Hepatocyte (in vitro differentiated cells): ENCODE measurements around the gene ADAP1.

Experiments used
- CTCF ChIP-seq: fragments of 200-600 bp; sonication (generic); IDR thresholded peaks from 2 replicates; pipeline ENCODE4 v1.5.1; 2016; ENCODE audit warnings: antibody characterized with exemption, mild to moderate bottlenecking; ENCODE audit not compliant: poor library complexity
- EZH2 ChIP-seq: fragments of 200-600 bp; sonication (generic); IDR thresholded peaks from 2 replicates; pipeline ENCODE4 v1.6.1; 2016; ENCODE audit warnings: antibody characterized with exemption, mild to moderate bottlenecking, borderline replicate concordance

GRCh38 chr7:849781-850180 is 104.7 kb downstream of the ADAP1 start:
- TF ChIP-seq EZH2 = no peak
- no peak for TF ChIP-seq CTCF
